ENCODE data around the gene KITLG. TPM values are rescaled to one million over a fixed set of nuclear protein-coding genes. Genes with fewer than 3 reads are reported as not detected.

The KITLG gene
- total RNA-seq, 1 donor from 2014 or later = 13.2 TPM

GRCh38 chr12:88559199-88559598 is 21.1 kb downstream of the KITLG start:
- no peaks in the 10 kb centered on the region for H3K9me3 ChIP-seq
- H3K36me3 ChIP-seq = no peaks in the 10 kb centered on the region
- DNase-seq (ENCODE audit: low spot score in 2 of 2) = no peak
- H3K4me3 ChIP-seq = no peak overlapping the region
- intact Hi-C loops (cut with DNase I) = no loop called here
- no peak for TF ChIP-seq CTCF (IDR thresholded peaks at IDR 0.05)
- H3K27ac ChIP-seq = no peak overlapping the region
- no peaks in the 10 kb centered on the region for H3K4me1 ChIP-seq
- no peaks in the 10 kb centered on the region for H3K27me3 ChIP-seq

- H3K27me3 ChIP-seq = no peaks in the 10 kb centered on the region
- no peak overlapping the region for H3K4me3 ChIP-seq
- intact Hi-C loops (cut with DNase I) = no loop called here
- no peaks in the 10 kb centered on the region for H3K36me3 ChIP-seq
- H3K27ac ChIP-seq = no peak overlapping the region
- DNase-seq (ENCODE audit: low spot score in 2 of 2) = no peak
- H3K9me3 ChIP-seq = no peaks in the 10 kb centered on the region
- peaks cover 0 to 4% of the 10 kb centered on the region in 2 donors for H3K4me1 ChIP-seq
- no peak for TF ChIP-seq CTCF (IDR thresholded peaks at IDR 0.05)
These were observed 21.9 kb downstream of the KITLG start for GRCh38 chr12:88558340-88558867.

GRCh38 chr12:88556213-88556774 is 24.0 kb downstream of the KITLG start:
- no peak for TF ChIP-seq CTCF (IDR thresholded peaks at IDR 0.05)
- Histone ChIP-seq H3K9me3 (no peaks in the 10 kb centered on the region), H3K27me3 (no peaks in the 10 kb centered on the region), H3K4me3 (no peak overlapping the region), H3K4me1 (peaks cover 0 to 9% of the 10 kb centered on the region in 2 donors), H3K27ac (no peak overlapping the region), H3K36me3 (no peaks in the 10 kb centered on the region)
- intact Hi-C loops (cut with DNase I) = no loop called here
- no peak for DNase-seq (ENCODE audit: low spot score in 2 of 2)

- Histone ChIP-seq H3K4me1 (peaks cover 0 to 9% of the 10 kb centered on the region in 2 donors), H3K4me3 (no peak overlapping the region), H3K9me3 (no peaks in the 10 kb centered on the region), H3K36me3 (no peaks in the 10 kb centered on the region), H3K27ac (peak overlapping the region; percentile 2 to 10), H3K27me3 (no peaks in the 10 kb centered on the region)
- no peak for TF ChIP-seq CTCF (IDR thresholded peaks at IDR 0.05)
- intact Hi-C loops (cut with DNase I) = no loop called here
- DNase-seq (ENCODE audit: low spot score in 2 of 2) = no peak
These were observed 26.2 kb downstream of the KITLG start for GRCh38 chr12:88553941-88554658.

- no peaks in the 10 kb centered on the region for H3K9me3 ChIP-seq
- H3K27ac ChIP-seq = no peak overlapping the region
- H3K4me1 ChIP-seq = peaks cover 0 to 9% of the 10 kb centered on the region in 2 donors
- TF ChIP-seq CTCF (IDR thresholded peaks at IDR 0.05) = peak in 1 of 3 experiments; percentile 6
- DNase-seq (ENCODE audit: low spot score in 2 of 2) = no peak
- intact Hi-C loops (cut with DNase I) = no loop called here
- no peaks in the 10 kb centered on the region for H3K36me3 ChIP-seq
- H3K27me3 ChIP-seq = no peaks in the 10 kb centered on the region
- no peak overlapping the region for H3K4me3 ChIP-seq
These were observed 27.6 kb downstream of the KITLG start for GRCh38 chr12:88552610-88553079.

All from ascending aorta (tissue), 2 donors.